T-cell (primary cell): Measurements from ENCODE around the gene UVSSA. TPM values are rescaled to one million over a fixed set of nuclear protein-coding genes. Genes with fewer than 3 reads are reported as not detected.

Source experiments
- ATAC-seq, 4 experiments: fragments of 200-7000 bp in 3 of 4; fragments of 150-1000 bp in 1 of 4; cut with Tn5 transposase; replicated peaks in 1 of 4; 1 replicate in 3 of 4; 2 replicates in 1 of 4; pipeline ENCODE4 v1.10.0; 2021; ENCODE audit warnings: moderate library complexity in 3 of 4, mild to moderate bottlenecking in 2 of 4, moderate number of reproducible peaks in 1 of 4
- CTCF ChIA-PET, 2 donors: fragments of 300-600 bp; sonication (Branson Sonifier 250); formaldehyde crosslinking; loops; one replicate each; lab custom pipeline; 2022; ENCODE audit warnings: antibody characterized with exemption in 2 of 2; lab: Charles Lee
- POLR2A ChIA-PET, 2 donors: fragments of 300-600 bp; sonication (Branson Sonifier 250); formaldehyde crosslinking; loops; one replicate each; lab custom pipeline; 2022; ENCODE audit warnings: antibody characterized with exemption in 2 of 2; lab: Charles Lee
- DNase-seq, 35 experiments: peaks; one replicate each; pipeline versions ENCODE4 v3.0.0 to v3.0.0-alpha.2; 2013 to 2023
- H3K27ac ChIP-seq: one replicate; pipeline ENCODE4 v1.5.1; 2013; ENCODE audit warnings: low read length
- H3K27me3 ChIP-seq, 2 experiments: replicated peaks in 1 of 2; 1 replicate in 1 of 2; 2 replicates in 1 of 2; pipeline versions ENCODE4 v1.6.1 to v1.7.0; 2013; ENCODE audit warnings: low read length in 1 of 2, mixed read lengths in 1 of 2; ENCODE audit not compliant: control insufficient read depth in 2 of 2, insufficient read depth in 2 of 2; ENCODE audit errors: extremely low read depth in 1 of 2
- H3K36me3 ChIP-seq, 2 donors: 1 replicate in 1 of 2; 2 replicates in 1 of 2; pipeline versions ENCODE4 v1.6.1 to v1.7.0; 2013; ENCODE audit warnings: low read length in 1 of 2; ENCODE audit not compliant: control insufficient read depth in 2 of 2, insufficient read depth in 1 of 2; ENCODE audit errors: extremely low read depth in 1 of 2
- H3K4me1 ChIP-seq, 2 experiments: 1 replicate in 1 of 2; 2 replicates in 1 of 2; pipeline versions ENCODE4 v1.6.1 to v1.7.0; 2013; ENCODE audit warnings: low read length in 2 of 2, mixed read lengths in 1 of 2; ENCODE audit not compliant: insufficient read depth in 2 of 2, control insufficient read depth in 1 of 2; ENCODE audit errors: extremely low read depth in 1 of 2
- H3K4me3 ChIP-seq, 2 donors: 1 replicate in 1 of 2; 2 replicates in 1 of 2; pipeline versions ENCODE4 v1.5.1 to v1.7.0; 2013; ENCODE audit warnings: mild to moderate bottlenecking in 2 of 2, low read length in 1 of 2, moderate library complexity in 1 of 2; ENCODE audit not compliant: control insufficient read depth in 1 of 2; ENCODE audit errors: extremely low read depth in 1 of 2
- H3K9me3 ChIP-seq: 2 replicates; pipeline ENCODE4 v1.7.0; 2013
- H3K27ac Mint-ChIP-seq, 2 donors: one replicate each; pipeline ENCODE4 v1.8.0; 2020 to 2021; ENCODE audit warnings: mild to moderate bottlenecking in 2 of 2, mixed read lengths in 2 of 2
- H3K27me3 Mint-ChIP-seq, 2 donors: one replicate each; pipeline ENCODE4 v1.8.0; 2021 to 2022; ENCODE audit warnings: mixed read lengths in 2 of 2
- H3K36me3 Mint-ChIP-seq: one replicate; pipeline ENCODE4 v1.8.0; 2021; ENCODE audit warnings: mixed read lengths
- H3K4me1 Mint-ChIP-seq, 3 donors: one replicate each; pipeline ENCODE4 v1.8.0; 2020 to 2022; ENCODE audit warnings: mixed read lengths in 3 of 3, mild to moderate bottlenecking in 1 of 3
- H3K4me3 Mint-ChIP-seq, 3 donors: one replicate each; pipeline ENCODE4 v1.8.0; 2020 to 2022; ENCODE audit warnings: mild to moderate bottlenecking in 3 of 3, mixed read lengths in 3 of 3, moderate library complexity in 3 of 3
- H3K9me3 Mint-ChIP-seq, 3 donors: one replicate each; pipeline ENCODE4 v1.8.0; 2020 to 2022; ENCODE audit warnings: mixed read lengths in 3 of 3
- WGBS: methylation state at CpG from one replicate; pipeline ENCODE4 v1.1.5; 2013; ENCODE audit warnings: missing lambda C conversion rate; ENCODE audit not compliant: insufficient coverage; 5-methylcytosine and 5-hydroxymethylcytosine counted together
- total RNA-seq, 35 experiments: library from RNA in 6 of 35; stranded (reverse) in 6 of 35; fragments of 120-200 nt in 1 of 35; gene quantifications; one replicate each; pipeline versions ENCODE4 v1.2.1 to v1.2.4 and lab custom pipeline; 2013 to 2026

Gene UVSSA
- total RNA-seq, 5 donors from 2014 or later (not counting 1 experiment from before 2014, with no cell fraction given), result 39.9 to 53.7 (median 42.7) TPM

DNA sequence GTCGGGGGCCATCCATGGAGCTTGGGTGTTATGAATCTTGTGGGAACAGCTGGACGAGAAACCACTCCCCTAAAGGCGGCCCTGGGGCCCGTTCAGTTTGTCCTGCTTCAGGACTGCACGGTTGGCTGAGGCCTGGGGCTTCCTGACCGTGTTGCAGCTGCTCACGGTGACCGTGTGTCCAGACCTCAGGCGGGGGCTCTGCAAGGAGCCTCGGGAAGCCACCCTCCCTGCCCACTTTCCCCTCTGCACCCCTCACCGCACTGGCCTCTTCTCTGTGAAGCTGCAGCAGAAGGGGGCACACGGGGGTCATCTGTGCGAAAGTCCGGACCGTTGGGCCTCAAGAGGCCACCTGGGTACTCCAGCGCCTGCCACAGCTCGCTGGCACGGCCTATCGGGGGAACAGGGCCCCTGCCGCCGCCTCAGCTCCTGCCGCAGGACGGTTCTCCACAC, 29.4 kb downstream of the UVSSA start:
- WGBS, result 92% methylated on average over 20 of the region's 23 CpGs
- no peak overlapping the region for H3K27ac ChIP-seq
- no peaks in the 10 kb centered on the region for H3K4me1 Mint-ChIP-seq
- no peak overlapping the region for H3K27ac Mint-ChIP-seq
- ChIA-PET POLR2A (no interaction called here), CTCF (no interaction called here)
- H3K9me3 ChIP-seq, result no peaks in the 10 kb centered on the region
- no peak overlapping the region for H3K4me3 Mint-ChIP-seq
- DNase-seq (no peak), ATAC-seq (no peak)
- no peaks in the 10 kb centered on the region for H3K9me3 Mint-ChIP-seq
- H3K36me3 ChIP-seq, result peaks cover 18 to 39% of the 10 kb centered on the region in 2 donors
- no peaks in the 10 kb centered on the region for H3K27me3 ChIP-seq
- no peaks in the 10 kb centered on the region for H3K4me1 ChIP-seq
- no peaks in the 10 kb centered on the region for H3K27me3 Mint-ChIP-seq
- peaks cover 26% of the 10 kb centered on the region for H3K36me3 Mint-ChIP-seq
- no peak overlapping the region for H3K4me3 ChIP-seq

DNA sequence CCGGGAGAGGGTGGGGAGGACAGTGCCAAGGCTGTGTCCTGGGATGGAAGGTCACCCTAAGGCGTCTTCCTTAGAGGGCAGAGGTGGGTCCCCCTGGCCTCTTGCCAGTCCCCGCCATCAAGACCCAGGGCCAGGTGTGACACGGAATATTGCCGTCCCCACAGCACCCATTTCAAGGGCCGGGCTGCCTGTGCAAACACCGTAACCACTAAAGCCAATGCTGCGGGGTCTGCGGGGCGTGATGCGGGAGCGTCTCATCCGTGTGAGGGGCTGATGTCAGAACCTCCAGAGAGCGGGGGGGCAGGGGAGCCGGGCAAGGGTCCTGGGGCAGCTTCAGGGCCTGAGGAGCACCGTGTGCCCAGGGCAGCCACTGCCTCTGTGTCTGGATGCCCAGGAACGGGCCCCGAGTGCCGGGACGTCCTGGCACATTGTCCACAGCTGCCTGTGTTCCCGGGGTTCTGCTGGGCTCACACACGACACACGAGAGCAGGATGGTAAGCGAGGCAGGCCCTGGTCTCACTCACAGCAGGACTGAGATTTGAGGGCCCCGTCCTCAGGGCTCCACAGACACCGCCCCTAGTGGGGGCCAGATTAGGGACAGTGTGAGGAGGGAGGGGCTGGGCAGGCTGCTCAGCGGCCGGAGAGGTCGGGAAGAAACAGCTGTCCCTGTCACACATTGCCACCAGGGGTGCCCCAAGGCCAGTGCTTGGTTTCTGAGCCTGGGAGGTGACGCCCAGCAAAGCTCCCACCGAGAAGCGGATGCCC, 30.0 kb downstream of the UVSSA start:
- no peak overlapping the region for H3K27ac ChIP-seq
- CTCF ChIA-PET, result no interaction called here
- H3K9me3 Mint-ChIP-seq, result no peaks in the 10 kb centered on the region
- peaks cover 18 to 35% of the 10 kb centered on the region in 2 donors for H3K36me3 ChIP-seq
- 93% methylated on average over 28 of the region's 32 CpGs for WGBS
- H3K9me3 ChIP-seq, result no peaks in the 10 kb centered on the region
- ATAC-seq (no peak), DNase-seq (no peak)
- H3K27ac Mint-ChIP-seq, result no peak overlapping the region
- no peak overlapping the region for H3K4me3 ChIP-seq
- no peak overlapping the region for H3K4me3 Mint-ChIP-seq
- H3K4me1 Mint-ChIP-seq, result no peaks in the 10 kb centered on the region
- H3K36me3 Mint-ChIP-seq, result peaks cover 22% of the 10 kb centered on the region
- no peaks in the 10 kb centered on the region for H3K27me3 Mint-ChIP-seq
- no peaks in the 10 kb centered on the region for H3K27me3 ChIP-seq
- POLR2A ChIA-PET, result no interaction called here
- no peaks in the 10 kb centered on the region for H3K4me1 ChIP-seq

DNA sequence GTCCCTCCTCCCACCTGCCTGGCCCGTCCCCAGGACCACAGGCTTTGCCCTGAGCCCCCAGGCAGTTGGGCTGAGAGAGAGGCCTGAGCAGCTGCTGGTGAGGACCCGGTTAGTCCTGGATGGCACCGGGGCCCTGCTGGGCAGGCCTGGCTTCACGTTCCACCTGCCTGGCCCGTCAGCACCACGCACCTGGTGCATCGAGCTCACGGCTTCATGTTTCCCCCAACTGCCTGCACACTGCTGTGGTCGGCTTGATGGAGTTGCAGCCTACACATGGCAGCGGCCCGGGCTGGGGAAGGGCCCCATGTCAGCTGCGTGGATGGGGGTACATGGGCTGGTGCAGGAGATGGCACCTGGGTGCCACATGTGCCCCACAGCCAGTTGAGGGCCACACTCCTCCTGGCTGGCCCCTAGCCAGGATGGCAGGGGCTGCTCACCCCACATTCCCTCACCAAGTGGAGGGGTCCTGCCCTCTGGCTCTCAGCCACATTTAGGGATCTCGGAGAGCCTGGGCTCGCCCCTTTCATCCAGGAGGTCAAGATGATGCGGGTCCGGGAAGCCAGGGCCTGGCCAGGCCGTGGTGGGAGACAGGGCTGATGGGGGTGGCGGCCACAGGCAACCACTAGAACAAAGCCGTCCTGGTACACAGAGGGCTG, 30.7 kb downstream of the UVSSA start:
- Histone ChIP-seq H3K9me3 (no peaks in the 10 kb centered on the region), H3K36me3 (peaks cover 16 to 28% of the 10 kb centered on the region in 2 donors), H3K4me3 (no peak overlapping the region), H3K27ac (no peak overlapping the region), H3K4me1 (no peaks in the 10 kb centered on the region), H3K27me3 (no peaks in the 10 kb centered on the region)
- H3K4me1 Mint-ChIP-seq, result no peaks in the 10 kb centered on the region
- POLR2A ChIA-PET, result no interaction called here
- H3K9me3 Mint-ChIP-seq, result no peaks in the 10 kb centered on the region
- peaks cover 20% of the 10 kb centered on the region for H3K36me3 Mint-ChIP-seq
- WGBS, result 90% methylated on average over 14 of the region's 19 CpGs
- DNase-seq, result no peak
- CTCF ChIA-PET, result no interaction called here
- H3K4me3 Mint-ChIP-seq, result no peak overlapping the region
- no peak for ATAC-seq
- no peaks in the 10 kb centered on the region for H3K27me3 Mint-ChIP-seq
- no peak overlapping the region for H3K27ac Mint-ChIP-seq

DNA sequence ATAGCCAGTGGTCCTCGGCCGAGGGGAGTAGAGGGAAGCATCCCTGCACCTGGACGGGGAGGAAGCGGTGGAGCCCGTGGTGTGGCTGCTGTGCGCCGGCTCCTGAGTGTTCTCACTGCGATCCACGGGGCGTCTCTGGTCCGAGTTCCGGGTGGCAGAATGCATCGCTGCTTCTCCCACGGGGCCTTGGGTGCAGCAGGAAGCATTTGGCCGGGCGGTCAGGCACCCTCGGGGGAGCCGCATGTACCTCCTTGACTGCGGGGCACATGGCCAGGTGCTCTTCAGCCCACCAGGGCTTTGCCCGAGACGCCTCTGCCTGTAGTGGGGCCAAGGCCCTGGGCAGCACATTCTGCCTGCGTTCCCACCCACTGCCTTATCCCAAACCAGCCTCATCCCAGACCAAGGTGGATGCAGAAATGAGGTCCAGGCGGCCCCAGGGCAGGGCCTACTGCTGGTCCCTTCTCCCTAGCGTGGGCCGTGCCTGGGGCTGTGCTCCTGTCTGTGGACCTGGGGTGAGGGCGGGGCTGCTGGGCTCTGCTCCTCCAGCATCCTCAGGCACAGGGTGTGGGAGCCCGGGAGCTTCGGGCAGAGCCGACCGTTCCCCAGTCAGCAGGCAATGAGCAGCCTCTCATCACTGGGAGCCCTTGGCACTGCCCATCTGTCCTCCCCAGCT, 31.7 kb downstream of the UVSSA start:
- Mint-ChIP-seq H3K4me3 (no peak overlapping the region), H3K4me1 (no peaks in the 10 kb centered on the region)
- no peak for DNase-seq

GRCh38 chr4:1379351-1379781, 32.4 kb downstream of the UVSSA start:
- no peaks in the 10 kb centered on the region for H3K4me1 Mint-ChIP-seq
- H3K36me3 ChIP-seq, result peaks cover 25 to 26% of the 10 kb centered on the region in 2 donors
- no peak overlapping the region for H3K4me3 Mint-ChIP-seq
- no peak overlapping the region for H3K27ac ChIP-seq
- no peaks in the 10 kb centered on the region for H3K27me3 Mint-ChIP-seq
- H3K9me3 ChIP-seq, result no peaks in the 10 kb centered on the region
- ChIA-PET POLR2A (no interaction called here), CTCF (no interaction called here)
- no peak overlapping the region for H3K4me3 ChIP-seq
- 92% methylated on average over 25 of the region's 27 CpGs for WGBS
- H3K27me3 ChIP-seq, result no peaks in the 10 kb centered on the region
- H3K36me3 Mint-ChIP-seq, result peaks cover 6% of the 10 kb centered on the region
- H3K9me3 Mint-ChIP-seq, result no peaks in the 10 kb centered on the region
- ATAC-seq, result no peak
- no peaks in the 10 kb centered on the region for H3K4me1 ChIP-seq
- peak in 1 of 35 experiments; percentile 2 for DNase-seq
- H3K27ac Mint-ChIP-seq, result no peak overlapping the region

More for the DNA sequence above, 31.7 kb downstream of the UVSSA start:
- POLR2A ChIA-PET, result no interaction called here
- no peaks in the 10 kb centered on the region for H3K27me3 ChIP-seq
- peaks cover 20 to 25% of the 10 kb centered on the region in 2 donors for H3K36me3 ChIP-seq
- ATAC-seq, result no peak
- Mint-ChIP-seq H3K9me3 (no peaks in the 10 kb centered on the region), H3K27me3 (no peaks in the 10 kb centered on the region), H3K27ac (no peak overlapping the region), H3K36me3 (peaks cover 10% of the 10 kb centered on the region)
- 93% methylated on average over 24 of the region's 30 CpGs for WGBS
- no peaks in the 10 kb centered on the region for H3K4me1 ChIP-seq
- no peaks in the 10 kb centered on the region for H3K9me3 ChIP-seq
- no peak overlapping the region for H3K27ac ChIP-seq
- CTCF ChIA-PET, result no interaction called here
- no peak overlapping the region for H3K4me3 ChIP-seq

GRCh38 chr4:1379801-1380331, 32.9 kb downstream of the UVSSA start:
- Mint-ChIP-seq H3K4me3 (no peak overlapping the region), H3K27ac (no peak overlapping the region), H3K4me1 (no peaks in the 10 kb centered on the region), H3K27me3 (no peaks in the 10 kb centered on the region), H3K36me3 (peaks cover 6% of the 10 kb centered on the region), H3K9me3 (no peaks in the 10 kb centered on the region)
- WGBS, result 94% methylated on average over 16 of the region's 31 CpGs
- Histone ChIP-seq H3K4me1 (no peaks in the 10 kb centered on the region), H3K9me3 (no peaks in the 10 kb centered on the region), H3K27me3 (no peaks in the 10 kb centered on the region), H3K4me3 (no peak overlapping the region), H3K36me3 (peaks cover 23 to 31% of the 10 kb centered on the region in 2 donors), H3K27ac (no peak overlapping the region)
- no peak for ATAC-seq
- CTCF ChIA-PET, result no interaction called here
- POLR2A ChIA-PET, result no interaction called here
- DNase-seq, result no peak
